PFSK-1 (cell line): ENCODE data around the gene POU6F2.

Source experiments
- FOXP2 ChIP-seq: optimal IDR thresholded peaks from 2 replicates; pipeline ENCODE3; 2011; ENCODE audit warnings: borderline replicate concordance, control low read depth, inconsistent platforms; ENCODE audit not compliant: insufficient read depth; ENCODE audit errors: extremely low read length, extremely low read depth
- POLR2AphosphoS5 ChIP-seq: IDR thresholded peaks from 2 replicates; pipeline ENCODE4 v1.6.1; 2012; ENCODE audit warnings: low read depth, mild to moderate bottlenecking, control low read depth, low read length, moderate library complexity
- SIN3A ChIP-seq: IDR thresholded peaks from 2 replicates; pipeline ENCODE4 v1.6.1; 2012; ENCODE audit warnings: mild to moderate bottlenecking, low read length, moderate library complexity, borderline replicate concordance; ENCODE audit not compliant: insufficient read depth
- TAF1 ChIP-seq: IDR thresholded peaks from 2 replicates; pipeline ENCODE4 v1.6.1; 2012; ENCODE audit warnings: low read length, control low read depth, borderline replicate concordance; ENCODE audit not compliant: insufficient read depth
- TF ChIP-seq, protein P1 (sequence below), 2 experiments: IDR thresholded peaks; 2 replicates each; pipeline versions ENCODE4 v1.6.1 to v1.8.0; 2011 to 2012; ENCODE audit warnings: low read depth in 2 of 2, low read length in 2 of 2, control low read depth in 1 of 2, inconsistent platforms in 1 of 2, mild to moderate bottlenecking in 1 of 2, moderate library complexity in 1 of 2; ENCODE audit not compliant: insufficient read depth in 1 of 2

Gene POU6F2

DNA sequence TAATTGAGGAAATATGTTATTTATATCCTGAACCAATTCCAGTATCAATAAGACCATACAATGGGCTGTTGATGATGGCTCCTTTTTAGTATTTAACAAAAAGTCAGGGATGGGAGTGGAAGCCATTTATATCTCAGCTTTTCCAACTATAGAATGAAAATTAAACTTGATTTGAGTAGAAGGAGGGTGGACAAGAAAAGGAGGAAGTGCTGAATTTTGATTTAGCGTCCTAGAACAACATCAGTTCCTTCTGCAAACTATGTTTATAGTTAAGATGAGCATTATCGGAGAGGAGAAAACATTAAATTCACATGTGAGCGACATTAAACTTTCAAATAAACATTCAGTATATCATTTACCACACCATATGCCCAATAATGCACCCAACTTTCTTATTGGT is 439.2 kb downstream of the POU6F2 start:
- TF ChIP-seq TAF1 (no peak), SIN3A (no peak), FOXP2 (no peak), POLR2AphosphoS5 (no peak)
- TF ChIP-seq, protein P1, sequence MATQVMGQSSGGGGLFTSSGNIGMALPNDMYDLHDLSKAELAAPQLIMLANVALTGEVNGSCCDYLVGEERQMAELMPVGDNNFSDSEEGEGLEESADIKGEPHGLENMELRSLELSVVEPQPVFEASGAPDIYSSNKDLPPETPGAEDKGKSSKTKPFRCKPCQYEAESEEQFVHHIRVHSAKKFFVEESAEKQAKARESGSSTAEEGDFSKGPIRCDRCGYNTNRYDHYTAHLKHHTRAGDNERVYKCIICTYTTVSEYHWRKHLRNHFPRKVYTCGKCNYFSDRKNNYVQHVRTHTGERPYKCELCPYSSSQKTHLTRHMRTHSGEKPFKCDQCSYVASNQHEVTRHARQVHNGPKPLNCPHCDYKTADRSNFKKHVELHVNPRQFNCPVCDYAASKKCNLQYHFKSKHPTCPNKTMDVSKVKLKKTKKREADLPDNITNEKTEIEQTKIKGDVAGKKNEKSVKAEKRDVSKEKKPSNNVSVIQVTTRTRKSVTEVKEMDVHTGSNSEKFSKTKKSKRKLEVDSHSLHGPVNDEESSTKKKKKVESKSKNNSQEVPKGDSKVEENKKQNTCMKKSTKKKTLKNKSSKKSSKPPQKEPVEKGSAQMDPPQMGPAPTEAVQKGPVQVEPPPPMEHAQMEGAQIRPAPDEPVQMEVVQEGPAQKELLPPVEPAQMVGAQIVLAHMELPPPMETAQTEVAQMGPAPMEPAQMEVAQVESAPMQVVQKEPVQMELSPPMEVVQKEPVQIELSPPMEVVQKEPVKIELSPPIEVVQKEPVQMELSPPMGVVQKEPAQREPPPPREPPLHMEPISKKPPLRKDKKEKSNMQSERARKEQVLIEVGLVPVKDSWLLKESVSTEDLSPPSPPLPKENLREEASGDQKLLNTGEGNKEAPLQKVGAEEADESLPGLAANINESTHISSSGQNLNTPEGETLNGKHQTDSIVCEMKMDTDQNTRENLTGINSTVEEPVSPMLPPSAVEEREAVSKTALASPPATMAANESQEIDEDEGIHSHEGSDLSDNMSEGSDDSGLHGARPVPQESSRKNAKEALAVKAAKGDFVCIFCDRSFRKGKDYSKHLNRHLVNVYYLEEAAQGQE (IDR thresholded peaks at IDR 0.05; ENCODE audit: insufficient read depth in 1 of 2, low read depth in 2 of 2, low read length in 2 of 2) = no peak

DNA sequence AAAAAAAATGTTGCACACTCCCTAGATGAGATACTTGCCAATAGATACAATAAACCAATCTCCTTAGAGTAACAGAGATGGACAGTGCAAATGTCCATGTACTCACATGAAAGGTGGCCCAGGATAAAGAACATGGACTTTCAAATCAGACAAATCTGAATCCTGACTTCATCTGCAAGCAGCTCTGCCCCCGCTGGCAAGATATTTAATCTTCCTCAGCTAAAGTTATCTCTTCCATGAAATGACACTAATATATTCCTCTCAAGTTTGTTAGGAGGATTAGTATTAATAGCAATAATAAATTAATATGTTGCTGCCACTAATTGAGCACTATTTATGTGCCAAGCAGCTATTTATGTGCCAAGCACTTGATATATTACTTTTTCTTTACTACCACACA is 439.9 kb downstream of the POU6F2 start:
- TF ChIP-seq, protein P1 (IDR thresholded peaks at IDR 0.05; ENCODE audit: insufficient read depth in 1 of 2, low read depth in 2 of 2, low read length in 2 of 2) = no peak
- no peak for TF ChIP-seq FOXP2
- TF ChIP-seq SIN3A = no peak

DNA sequence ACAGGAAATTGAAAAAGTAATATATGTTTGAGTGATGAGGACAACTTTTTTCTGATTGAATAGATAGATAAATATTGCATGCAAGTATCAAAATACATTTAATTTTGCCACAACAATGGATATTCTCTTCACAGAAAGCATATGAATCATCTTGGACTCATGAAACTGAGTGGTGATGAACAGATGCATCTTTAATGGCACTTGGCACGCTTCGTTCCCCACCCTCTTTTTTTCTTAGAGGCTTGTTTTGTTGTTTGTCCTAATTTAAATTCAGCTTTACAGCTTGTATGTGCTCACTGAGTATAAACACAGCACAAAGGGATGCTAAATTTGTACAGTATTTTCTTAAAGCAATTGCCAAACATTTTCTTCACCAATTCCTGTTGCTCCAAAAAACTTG is 443.5 kb downstream of the POU6F2 start:
- TF ChIP-seq SIN3A (no peak), FOXP2 (no peak), POLR2AphosphoS5 (no peak), TAF1 (no peak)
- TF ChIP-seq, protein P1 (IDR thresholded peaks at IDR 0.05; ENCODE audit: insufficient read depth in 1 of 2, low read depth in 2 of 2, low read length in 2 of 2) = no peak

DNA sequence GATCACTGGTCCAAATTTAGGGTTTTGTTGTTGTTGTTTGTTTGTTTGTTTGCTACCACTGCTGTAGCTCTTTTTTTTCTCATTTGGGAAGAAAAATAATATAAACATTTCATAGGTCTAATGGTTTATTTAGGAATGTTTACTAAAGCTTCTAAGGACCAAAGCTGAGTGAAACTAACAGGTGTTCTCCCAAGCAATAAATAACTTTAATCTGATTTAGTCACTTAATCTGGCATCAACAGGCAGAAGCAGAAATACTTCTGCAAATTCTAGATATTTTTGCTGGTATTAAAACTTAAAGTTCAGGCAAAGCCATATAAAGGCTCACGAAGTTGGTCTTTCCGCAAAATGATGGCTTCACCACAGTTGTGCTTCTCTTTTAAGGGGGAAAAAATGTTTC is 444.0 kb downstream of the POU6F2 start:
- TF ChIP-seq SIN3A (no peak), POLR2AphosphoS5 (no peak), FOXP2 (no peak), TAF1 (no peak)
- TF ChIP-seq, protein P1 (IDR thresholded peaks at IDR 0.05; ENCODE audit: insufficient read depth in 1 of 2, low read depth in 2 of 2, low read length in 2 of 2) = no peak

DNA sequence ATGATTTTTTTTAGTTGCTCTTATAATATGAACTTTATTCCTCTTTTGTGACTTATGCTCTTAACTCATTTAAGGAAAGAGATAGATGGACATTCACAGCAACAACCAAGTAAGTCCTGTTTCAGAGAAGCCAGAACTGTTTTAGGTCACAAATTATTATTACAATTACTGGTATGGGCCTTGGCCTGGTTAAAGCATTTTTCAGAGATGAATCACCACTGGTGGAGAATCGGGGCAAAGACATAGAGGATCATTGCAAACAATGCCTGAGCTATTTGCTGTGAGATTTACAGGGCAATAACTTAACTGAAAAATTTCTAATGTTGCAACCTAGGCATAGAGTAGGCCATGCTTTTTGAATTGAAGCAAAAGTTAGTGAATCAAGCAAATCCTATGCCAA is 450.5 kb downstream of the POU6F2 start:
- TF ChIP-seq SIN3A (no peak), FOXP2 (no peak), TAF1 (no peak), POLR2AphosphoS5 (no peak)
- TF ChIP-seq, protein P1 (IDR thresholded peaks at IDR 0.05; ENCODE audit: insufficient read depth in 1 of 2, low read depth in 2 of 2, low read length in 2 of 2) = no peak
